ENCODE measurements around the gene LDB2.

Gene LDB2

GRCh38 chr4:16581117-16581516 lies 317.3 kb downstream of the LDB2 start:
- H3K9me3 ChIP-seq (ENCODE audit: low read length): no peaks in the 10 kb centered on the region
- H3F3A ChIP-seq (ENCODE audit: insufficient read depth, low read length): no peaks in the 10 kb centered on the region
- no peak overlapping the region for H3K4me3 ChIP-seq (ENCODE audit: low read depth, low read length, poor library complexity, severe bottlenecking)
- no peaks in the 10 kb centered on the region for H4K20me1 ChIP-seq (ENCODE audit: insufficient read depth, low read length)
- no peaks in the 10 kb centered on the region for H3K9me2 ChIP-seq (ENCODE audit: low read depth, low read length)
- no peak overlapping the region for H3K4me2 ChIP-seq (ENCODE audit: low read length)
- H3K27me3 ChIP-seq (ENCODE audit: insufficient read depth, low read length): no peaks in the 10 kb centered on the region
- no peak for TF ChIP-seq CTCF (IDR thresholded peaks at IDR 0.05; ENCODE audit: low read length)
- no peak for TF ChIP-seq EZH2 (IDR thresholded peaks at IDR 0.05; ENCODE audit: borderline replicate concordance, low read length)
- H3K9ac ChIP-seq (ENCODE audit: low read length): no peak overlapping the region
- no peaks in the 10 kb centered on the region for H3K4me1 ChIP-seq (ENCODE audit: insufficient read depth, low read length, severe bottlenecking)
- no peak overlapping the region for H2AFZ ChIP-seq (ENCODE audit: low read length)
- H3K36me3 ChIP-seq (ENCODE audit: insufficient read depth, low read length): no peaks in the 10 kb centered on the region
- H3K27ac ChIP-seq (ENCODE audit: low read depth, low read length, poor library complexity, severe bottlenecking): no peak overlapping the region
- H3K79me2 ChIP-seq (ENCODE audit: insufficient read depth, low read length): no peaks in the 10 kb centered on the region

GRCh38 chr4:16580514-16580913 lies 317.9 kb downstream of the LDB2 start:
- H3K4me2 ChIP-seq (ENCODE audit: low read length): no peak overlapping the region
- H2AFZ ChIP-seq (ENCODE audit: low read length): no peak overlapping the region
- H3K4me3 ChIP-seq (ENCODE audit: low read depth, low read length, poor library complexity, severe bottlenecking): no peak overlapping the region

GRCh38 chr4:16579866-16580265 lies 318.6 kb downstream of the LDB2 start:
- no peaks in the 10 kb centered on the region for H3K4me1 ChIP-seq (ENCODE audit: insufficient read depth, low read length, severe bottlenecking)
- H3K27me3 ChIP-seq (ENCODE audit: insufficient read depth, low read length): no peaks in the 10 kb centered on the region
- no peak overlapping the region for H3K4me2 ChIP-seq (ENCODE audit: low read length)
- no peaks in the 10 kb centered on the region for H4K20me1 ChIP-seq (ENCODE audit: insufficient read depth, low read length)
- no peaks in the 10 kb centered on the region for H3K79me2 ChIP-seq (ENCODE audit: insufficient read depth, low read length)
- no peak overlapping the region for H2AFZ ChIP-seq (ENCODE audit: low read length)
- H3K9me3 ChIP-seq (ENCODE audit: low read length): no peaks in the 10 kb centered on the region
- H3K27ac ChIP-seq (ENCODE audit: low read depth, low read length, poor library complexity, severe bottlenecking): no peak overlapping the region
- H3K9ac ChIP-seq (ENCODE audit: low read length): no peak overlapping the region
- no peaks in the 10 kb centered on the region for H3K9me2 ChIP-seq (ENCODE audit: low read depth, low read length)
- H3F3A ChIP-seq (ENCODE audit: insufficient read depth, low read length): no peaks in the 10 kb centered on the region
- no peaks in the 10 kb centered on the region for H3K36me3 ChIP-seq (ENCODE audit: insufficient read depth, low read length)
- no peak overlapping the region for H3K4me3 ChIP-seq (ENCODE audit: low read depth, low read length, poor library complexity, severe bottlenecking)
- TF ChIP-seq CTCF (IDR thresholded peaks at IDR 0.05; ENCODE audit: low read length) (no peak), EZH2 (IDR thresholded peaks at IDR 0.05; ENCODE audit: borderline replicate concordance, low read length) (no peak)

More at GRCh38 chr4:16580514-16580913, 317.9 kb downstream of the LDB2 start:
- TF ChIP-seq CTCF (IDR thresholded peaks at IDR 0.05; ENCODE audit: low read length) (no peak), EZH2 (IDR thresholded peaks at IDR 0.05; ENCODE audit: borderline replicate concordance, low read length) (no peak)
- H3K36me3 ChIP-seq (ENCODE audit: insufficient read depth, low read length): no peaks in the 10 kb centered on the region
- no peak overlapping the region for H3K27ac ChIP-seq (ENCODE audit: low read depth, low read length, poor library complexity, severe bottlenecking)
- H3K4me1 ChIP-seq (ENCODE audit: insufficient read depth, low read length, severe bottlenecking): no peaks in the 10 kb centered on the region
- H3K79me2 ChIP-seq (ENCODE audit: insufficient read depth, low read length): no peaks in the 10 kb centered on the region
- H3K9me3 ChIP-seq (ENCODE audit: low read length): no peaks in the 10 kb centered on the region
- H3K27me3 ChIP-seq (ENCODE audit: insufficient read depth, low read length): no peaks in the 10 kb centered on the region
- H3K9ac ChIP-seq (ENCODE audit: low read length): no peak overlapping the region
- no peaks in the 10 kb centered on the region for H3K9me2 ChIP-seq (ENCODE audit: low read depth, low read length)
- no peaks in the 10 kb centered on the region for H4K20me1 ChIP-seq (ENCODE audit: insufficient read depth, low read length)
- H3F3A ChIP-seq (ENCODE audit: insufficient read depth, low read length): no peaks in the 10 kb centered on the region

Measured in OCI-LY1 (cell line).